ENCODE results near the gene PDZRN4. TPM values are rescaled to one million over a fixed set of nuclear protein-coding genes. Genes with fewer than 3 reads are reported as not detected.
"Not testable (repeated sequence)": the region's sequence is repeated elsewhere in the genome, so short reads cannot be mapped to it uniquely, and the experiment has no call there.

The PDZRN4 gene
- total RNA-seq, 1 experiment from 2014 or later: not detected

DNA sequence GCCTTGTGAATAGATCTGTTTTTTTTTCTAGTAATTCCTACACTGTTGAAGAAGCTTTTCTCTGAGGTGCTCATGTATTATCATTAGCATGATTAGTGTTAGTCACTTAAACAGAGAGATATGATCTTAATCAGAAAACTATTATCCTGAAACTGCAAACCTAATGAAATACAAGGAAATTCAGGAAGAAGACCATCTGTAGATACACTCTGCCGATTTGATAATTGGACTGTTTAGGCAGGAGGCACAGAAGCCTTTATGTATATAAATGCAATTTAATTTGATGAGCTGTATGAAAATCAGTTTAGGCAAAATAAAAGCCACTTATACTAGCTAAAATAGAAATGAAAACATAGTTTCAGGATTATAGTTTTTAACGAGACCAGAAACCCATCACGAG is 23.3 kb downstream of the PDZRN4 start:
- in situ Hi-C loops (cut with HindIII; ENCODE audit: low pct_unique_long_range_greater_than_20kb, low sequenced_read_pairs): no loop called here
- DNase-seq (ENCODE audit: low read depth): no peak

DNA sequence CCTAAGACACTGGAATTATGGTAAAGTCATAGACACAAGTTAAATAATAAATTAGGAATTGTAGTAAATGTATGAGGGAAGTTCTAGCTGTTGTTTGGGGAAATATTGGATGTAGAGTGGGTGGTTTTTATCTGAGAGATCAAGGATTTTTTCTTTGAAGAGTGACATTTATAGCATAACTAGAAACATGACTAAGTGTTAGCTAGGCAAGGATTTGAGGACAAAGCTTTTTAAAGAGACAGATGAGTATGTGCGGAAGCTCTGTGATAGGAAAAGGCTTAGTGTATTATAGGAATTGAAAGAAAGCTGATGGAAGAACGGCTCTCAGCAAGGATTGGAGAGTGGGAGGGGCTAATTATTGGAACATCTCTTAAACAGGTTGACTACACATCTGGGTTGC is 24.5 kb downstream of the PDZRN4 start:
- DNase-seq (ENCODE audit: low read depth): no peak
- in situ Hi-C loops (cut with HindIII; ENCODE audit: low pct_unique_long_range_greater_than_20kb, low sequenced_read_pairs): no loop called here

- no peak for DNase-seq (ENCODE audit: low read depth)
- in situ Hi-C loops (cut with HindIII; ENCODE audit: low pct_unique_long_range_greater_than_20kb, low sequenced_read_pairs): no loop called here
Measured at GRCh38 chr12:41213107-41213506, 25.0 kb downstream of the PDZRN4 start.

GRCh38 chr12:41213648-41214047 is 25.5 kb downstream of the PDZRN4 start:
- in situ Hi-C loops (cut with HindIII; ENCODE audit: low pct_unique_long_range_greater_than_20kb, low sequenced_read_pairs): no loop called here
- DNase-seq (ENCODE audit: low read depth): no peak

DNA sequence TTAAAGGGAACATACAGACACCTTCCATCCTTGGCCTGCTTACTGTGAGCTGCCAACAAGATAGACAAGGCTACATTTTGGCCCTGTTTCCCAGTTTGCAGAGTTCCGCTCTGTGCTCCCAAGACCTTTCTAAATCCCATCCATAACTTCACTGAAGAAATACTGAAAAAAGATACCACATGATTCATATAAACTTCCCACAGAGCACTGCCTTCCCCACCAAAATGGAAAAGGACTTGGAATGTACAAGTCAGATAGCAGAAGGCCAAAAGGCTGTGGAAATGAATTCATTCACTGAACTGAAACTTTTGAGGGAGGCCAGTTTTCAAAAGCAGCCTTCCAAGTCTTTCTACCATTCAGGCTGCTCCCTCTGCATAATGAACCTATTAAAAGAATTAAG is 29.6 kb downstream of the PDZRN4 start:
- in situ Hi-C loops (cut with HindIII; ENCODE audit: low pct_unique_long_range_greater_than_20kb, low sequenced_read_pairs): no loop called here
- DNase-seq (ENCODE audit: low read depth): no peak

GRCh38 chr12:41220931-41221330 is 32.8 kb downstream of the PDZRN4 start:
- DNase-seq (ENCODE audit: low read depth): no peak
- in situ Hi-C loops (cut with HindIII; ENCODE audit: low pct_unique_long_range_greater_than_20kb, low sequenced_read_pairs): no loop called here

GRCh38 chr12:41221491-41221890 is 33.4 kb downstream of the PDZRN4 start:
- no peak for DNase-seq (ENCODE audit: low read depth)
- in situ Hi-C loops (cut with HindIII; ENCODE audit: low pct_unique_long_range_greater_than_20kb, low sequenced_read_pairs): no loop called here

GRCh38 chr12:41223600-41223999 is 35.5 kb downstream of the PDZRN4 start:
- in situ Hi-C loops (cut with HindIII; ENCODE audit: low pct_unique_long_range_greater_than_20kb, low sequenced_read_pairs): no loop called here
- DNase-seq (ENCODE audit: low read depth): no peak

GRCh38 chr12:41224066-41224465 is 35.9 kb downstream of the PDZRN4 start:
- in situ Hi-C loops (cut with HindIII; ENCODE audit: low pct_unique_long_range_greater_than_20kb, low sequenced_read_pairs): no loop called here
- DNase-seq (ENCODE audit: low read depth): no peak

DNA sequence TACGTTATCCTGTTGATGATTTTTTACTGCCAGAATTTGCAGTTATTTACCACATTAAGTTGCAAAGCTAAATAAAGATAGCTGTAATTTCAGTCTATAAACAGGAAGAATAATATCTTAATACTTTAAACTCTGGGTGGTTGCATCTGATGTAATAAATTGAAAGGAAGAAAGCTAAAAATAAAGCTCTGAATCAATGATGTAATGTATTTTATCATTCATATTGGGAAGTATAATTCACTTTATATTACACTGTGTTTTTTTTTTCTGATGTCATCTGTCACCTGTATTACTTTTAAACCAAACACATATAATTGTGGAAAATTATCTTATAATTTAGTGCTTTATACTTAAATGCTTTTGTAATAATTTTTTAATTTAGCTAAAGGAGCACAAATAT is 37.1 kb downstream of the PDZRN4 start:
- no peak for DNase-seq (ENCODE audit: low read depth)
- in situ Hi-C loops (cut with HindIII; ENCODE audit: low pct_unique_long_range_greater_than_20kb, low sequenced_read_pairs): no loop called here

- in situ Hi-C loops (cut with HindIII; ENCODE audit: low pct_unique_long_range_greater_than_20kb, low sequenced_read_pairs): no loop called here
- DNase-seq (ENCODE audit: low read depth): no peak
Measured at GRCh38 chr12:41228066-41228820, 40.1 kb downstream of the PDZRN4 start.

- in situ Hi-C loops (cut with HindIII; ENCODE audit: low pct_unique_long_range_greater_than_20kb, low sequenced_read_pairs): no loop called here
- DNase-seq (ENCODE audit: low read depth): no peak
Measured at GRCh38 chr12:41230756-41231155, 42.6 kb downstream of the PDZRN4 start.

GRCh38 chr12:41234692-41235091 is 46.6 kb downstream of the PDZRN4 start:
- in situ Hi-C loops (cut with HindIII; ENCODE audit: low pct_unique_long_range_greater_than_20kb, low sequenced_read_pairs): no loop called here
- DNase-seq (ENCODE audit: low read depth): no peak

- in situ Hi-C loops (cut with HindIII; ENCODE audit: low pct_unique_long_range_greater_than_20kb, low sequenced_read_pairs): no loop called here
- no peak for DNase-seq (ENCODE audit: low read depth)
Measured at GRCh38 chr12:41242603-41243002, 54.5 kb downstream of the PDZRN4 start.

GRCh38 chr12:41248391-41248790 is 60.3 kb downstream of the PDZRN4 start:
- DNase-seq (ENCODE audit: low read depth): no peak
- in situ Hi-C loops (cut with HindIII; ENCODE audit: low pct_unique_long_range_greater_than_20kb, low sequenced_read_pairs): no loop called here

- no peak for DNase-seq (ENCODE audit: low read depth)
Measured at GRCh38 chr12:41250748-41251147, 62.6 kb downstream of the PDZRN4 start.

DNA sequence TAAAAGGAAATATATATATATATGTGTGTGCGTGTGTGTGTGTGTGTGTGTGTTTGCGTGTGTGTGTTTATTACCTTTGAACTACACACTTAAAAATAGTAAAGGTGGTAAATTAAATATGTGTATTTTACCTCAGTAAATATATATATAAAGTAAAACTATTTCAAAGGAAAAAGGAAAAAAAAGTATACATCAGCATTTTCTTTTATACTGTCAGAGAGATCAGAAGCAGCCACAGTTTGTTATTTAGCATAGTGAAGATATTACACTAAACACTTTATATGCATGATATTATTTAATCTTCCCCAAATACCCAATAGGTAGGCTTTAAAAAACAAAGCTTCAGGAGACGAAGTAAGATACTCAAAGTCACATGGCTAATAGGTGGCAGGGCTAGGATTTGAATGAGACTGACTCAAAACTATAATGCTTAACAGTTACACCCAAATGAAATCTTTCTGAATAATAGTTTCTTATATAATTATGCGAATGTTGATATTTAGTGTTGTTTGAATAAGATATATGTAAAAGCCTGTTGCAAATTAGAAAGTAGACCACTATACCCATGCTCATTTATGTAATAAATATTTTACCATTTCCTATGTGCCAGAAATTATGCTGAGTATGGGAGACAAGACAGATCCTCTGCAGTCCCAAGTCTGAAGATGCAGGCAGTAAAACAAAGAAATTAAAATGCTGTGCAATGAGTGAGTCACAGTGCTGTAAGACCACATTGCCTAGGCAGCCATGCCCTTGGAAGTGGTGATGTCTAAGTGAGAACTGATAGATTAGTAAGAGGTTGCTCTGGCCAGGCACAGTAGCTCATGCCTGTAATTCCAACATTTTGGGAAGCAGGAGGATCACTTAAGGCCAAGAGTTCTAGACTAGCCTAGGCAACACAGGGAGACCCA is 66.1 kb downstream of the PDZRN4 start:
- in situ Hi-C loops (cut with HindIII; ENCODE audit: low pct_unique_long_range_greater_than_20kb, low sequenced_read_pairs): no loop called here
- no peak for DNase-seq (ENCODE audit: low read depth)

More at GRCh38 chr12:41250748-41251147, 62.6 kb downstream of the PDZRN4 start:
- in situ Hi-C loops (cut with HindIII; ENCODE audit: low pct_unique_long_range_greater_than_20kb, low sequenced_read_pairs): no loop called here

GRCh38 chr12:41263196-41263595 is 75.1 kb downstream of the PDZRN4 start:
- DNase-seq (ENCODE audit: low read depth); in situ Hi-C loops (cut with HindIII; ENCODE audit: low pct_unique_long_range_greater_than_20kb, low sequenced_read_pairs): not testable (repeated sequence)

- in situ Hi-C loops (cut with HindIII; ENCODE audit: low pct_unique_long_range_greater_than_20kb, low sequenced_read_pairs): no loop called here
- no peak for DNase-seq (ENCODE audit: low read depth)
Measured at GRCh38 chr12:41264281-41264680, 76.2 kb downstream of the PDZRN4 start.
